ENCODE data around the gene F7.
"Not testable (repeated sequence)": the region's sequence is repeated elsewhere in the genome, so short reads cannot be mapped to it uniquely, and the experiment has no call there.

F7 gene

DNA sequence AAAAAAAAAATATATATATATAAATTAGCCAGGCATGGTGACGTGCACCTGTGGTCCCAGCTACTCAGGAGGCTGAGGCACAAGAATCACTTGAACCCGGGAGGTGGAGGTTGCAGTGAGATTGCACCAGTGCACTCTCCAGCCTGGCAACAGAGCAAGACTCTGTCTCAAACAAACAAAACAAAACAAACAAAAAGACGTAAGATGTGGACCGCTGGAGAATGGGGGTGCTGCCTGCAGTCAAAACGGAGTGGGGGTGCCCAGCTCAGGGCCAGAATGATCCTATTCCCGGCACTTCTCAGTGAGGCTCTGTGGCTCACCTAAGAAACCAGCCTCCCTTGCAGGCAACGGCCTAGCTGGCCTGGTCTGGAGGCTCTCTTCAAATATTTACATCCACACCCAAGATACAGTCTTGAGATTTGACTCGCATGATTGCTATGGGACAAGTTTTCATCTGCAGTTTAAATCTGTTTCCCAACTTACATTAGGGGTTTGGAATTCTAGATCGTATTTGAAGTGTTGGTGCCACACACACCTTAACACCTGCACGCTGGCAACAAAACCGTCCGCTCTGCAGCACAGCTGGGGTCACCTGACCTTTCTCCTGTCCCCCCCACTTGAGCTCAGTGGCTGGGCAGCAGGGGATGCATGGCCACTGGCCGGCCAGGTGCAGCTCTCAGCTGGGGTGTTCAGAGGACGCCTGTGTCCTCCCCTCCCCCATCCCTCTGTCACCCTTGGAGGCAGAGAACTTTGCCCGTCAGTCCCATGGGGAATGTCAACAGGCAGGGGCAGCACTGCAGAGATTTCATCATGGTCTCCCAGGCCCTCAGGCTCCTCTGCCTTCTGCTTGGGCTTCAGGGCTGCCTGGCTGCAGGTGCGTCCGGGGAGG lies at the start of gene F7:
Gene F7, plus strand, starts transcription at position 760 of the 889 bp plus-strand sequence. Its CDS starts 51 bp downstream, at position 811.
- no peak for DNase-seq

DNA sequence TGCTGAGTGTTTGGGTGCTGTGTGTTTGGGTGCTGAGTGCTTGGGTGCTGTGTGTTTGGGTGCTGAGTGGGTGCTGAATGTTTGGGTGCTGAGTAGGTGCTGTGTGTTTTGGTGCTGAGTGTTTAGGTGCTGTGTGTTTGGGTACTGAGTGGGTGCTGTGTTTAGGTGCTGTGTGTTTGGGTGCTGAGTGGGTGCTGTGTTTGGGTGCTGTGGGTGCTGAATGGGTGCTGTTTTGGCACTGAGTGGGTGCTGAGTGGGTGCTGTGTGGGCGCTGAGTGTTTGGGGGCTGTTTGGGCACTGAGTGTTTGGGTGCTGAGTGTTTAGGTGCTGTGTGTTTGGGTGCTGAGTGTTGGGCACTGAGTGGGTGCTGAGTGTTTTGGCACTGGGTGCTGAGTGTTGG lies 48.5 kb upstream of the F7 start:
- DNase-seq, result no peak

DNA sequence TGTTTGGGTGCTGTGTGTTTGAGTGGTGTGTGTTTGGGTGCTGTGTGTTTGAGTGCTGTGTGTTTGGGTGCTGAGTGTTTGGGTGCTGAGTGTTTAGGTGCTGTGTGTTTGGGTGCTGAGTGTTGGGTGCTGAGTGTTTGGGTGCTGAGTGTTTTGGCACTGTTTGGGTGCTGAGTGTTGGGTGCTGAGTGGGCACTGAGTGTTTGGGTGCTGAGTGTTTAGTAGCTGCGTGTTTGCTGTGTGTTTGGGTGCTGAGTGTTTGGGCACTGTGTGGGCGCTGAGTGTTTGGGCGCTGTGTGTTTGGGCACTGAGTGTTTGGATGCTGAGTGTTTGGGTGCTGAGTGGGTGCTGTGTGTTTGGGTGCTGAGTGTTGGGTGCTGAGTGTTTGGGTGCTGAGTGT lies 48.0 kb upstream of the F7 start:
- DNase-seq, result not testable (repeated sequence)

DNA sequence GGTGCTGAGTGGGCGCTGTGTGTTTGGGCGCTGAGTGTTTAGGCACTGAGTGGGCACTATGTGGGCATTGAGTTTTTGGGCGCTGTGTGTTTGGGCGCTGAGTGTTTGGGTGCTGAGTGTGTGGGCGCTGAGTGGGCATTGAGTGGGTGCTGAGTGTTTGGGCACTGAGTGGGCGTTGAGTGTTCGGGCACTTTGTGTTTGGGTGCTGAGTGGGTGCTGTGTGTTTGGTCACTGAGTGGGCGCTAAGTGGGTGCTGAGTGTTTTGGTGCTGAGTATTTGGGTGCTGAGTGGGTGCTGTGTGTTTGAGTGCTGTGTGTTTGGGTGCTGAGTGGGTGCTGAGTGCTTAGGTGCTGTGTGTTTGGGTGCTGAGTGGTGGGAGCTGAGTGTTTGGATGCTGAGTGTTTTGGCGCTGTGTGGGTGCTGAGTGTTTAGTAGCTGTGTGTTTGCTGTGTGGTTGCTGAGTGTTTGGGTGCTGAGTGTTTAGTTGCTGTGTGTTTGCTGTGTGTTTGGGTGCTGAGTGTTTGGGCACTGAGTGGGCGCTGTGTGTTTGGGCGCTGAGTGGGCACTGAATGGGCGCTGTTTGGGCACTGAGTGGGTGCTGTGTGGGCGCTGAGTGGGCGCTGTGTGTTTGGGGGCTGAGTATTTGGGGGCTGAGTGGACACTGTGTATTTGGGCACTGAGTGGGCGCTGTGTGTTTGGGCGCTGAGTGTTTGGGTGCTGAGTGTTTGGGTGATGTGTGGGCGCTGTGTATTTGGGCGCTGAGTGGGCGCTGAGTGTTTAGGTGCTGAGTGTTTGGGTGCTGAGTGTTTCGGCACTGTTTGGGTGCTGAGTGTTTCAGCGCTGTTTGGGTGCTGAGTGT lies 47.2 kb upstream of the F7 start:
- no peak for DNase-seq

DNA sequence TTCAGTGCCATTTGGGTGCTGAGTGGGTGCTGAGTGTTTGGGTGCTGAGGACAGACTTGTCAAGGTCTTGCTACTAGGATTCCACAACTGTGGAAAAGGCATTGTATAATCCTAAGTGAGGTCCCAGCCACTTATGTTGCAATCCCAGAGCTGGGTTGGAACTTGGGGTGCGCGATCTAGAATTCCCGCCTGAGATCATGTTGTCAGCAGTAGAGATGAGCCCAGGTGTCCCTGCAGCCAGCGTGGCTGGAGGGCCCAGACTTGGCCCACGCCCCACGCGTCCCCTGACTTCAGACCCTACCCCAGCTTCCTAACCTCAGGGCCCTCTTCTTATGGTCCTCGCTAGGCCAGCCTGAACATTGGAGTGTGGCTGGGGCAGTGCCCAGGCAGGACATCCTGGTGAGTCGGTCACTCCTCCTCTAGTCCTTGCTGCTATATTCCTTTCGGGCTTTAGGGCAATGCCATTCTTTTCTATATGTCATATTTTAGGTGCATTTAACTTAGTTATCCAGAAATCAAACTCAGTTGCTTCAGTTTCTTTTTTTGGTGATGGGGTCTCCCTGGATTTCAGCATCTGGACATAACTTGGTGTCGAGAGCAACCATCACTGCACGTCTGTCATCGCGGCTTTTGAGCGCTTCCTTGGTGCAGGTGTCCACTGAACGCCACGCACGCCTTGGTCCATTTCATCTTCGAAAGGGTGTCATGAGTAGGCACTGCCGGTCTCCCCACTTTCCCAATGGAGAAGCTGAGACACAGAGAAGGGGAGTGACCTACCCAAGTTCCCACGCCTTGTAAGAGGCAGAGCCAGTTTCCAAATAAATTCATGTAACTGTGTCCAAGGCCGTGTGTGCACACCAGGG lies 46.4 kb upstream of the F7 start:
- no peak for DNase-seq

DNA sequence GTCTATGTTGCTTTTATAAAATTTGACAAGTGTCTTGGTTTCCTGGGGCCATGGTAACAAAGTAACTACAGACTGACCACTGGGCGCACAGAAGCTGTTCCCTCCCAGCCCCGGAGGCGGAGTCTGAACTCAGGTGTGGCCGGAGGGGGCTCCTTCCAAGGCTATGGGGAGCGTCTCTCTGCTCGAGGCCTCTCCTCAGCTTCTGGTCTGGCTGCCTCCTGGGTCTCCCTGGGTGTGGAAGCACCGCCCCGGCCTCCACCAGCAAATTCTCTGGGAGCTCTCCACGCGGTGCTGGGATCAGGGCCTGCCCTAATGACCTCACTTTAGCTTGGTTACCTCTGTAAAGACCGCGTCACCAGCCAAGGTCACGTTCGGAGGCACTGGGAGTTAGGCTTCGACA lies 45.7 kb upstream of the F7 start:
- no peak for DNase-seq

DNA sequence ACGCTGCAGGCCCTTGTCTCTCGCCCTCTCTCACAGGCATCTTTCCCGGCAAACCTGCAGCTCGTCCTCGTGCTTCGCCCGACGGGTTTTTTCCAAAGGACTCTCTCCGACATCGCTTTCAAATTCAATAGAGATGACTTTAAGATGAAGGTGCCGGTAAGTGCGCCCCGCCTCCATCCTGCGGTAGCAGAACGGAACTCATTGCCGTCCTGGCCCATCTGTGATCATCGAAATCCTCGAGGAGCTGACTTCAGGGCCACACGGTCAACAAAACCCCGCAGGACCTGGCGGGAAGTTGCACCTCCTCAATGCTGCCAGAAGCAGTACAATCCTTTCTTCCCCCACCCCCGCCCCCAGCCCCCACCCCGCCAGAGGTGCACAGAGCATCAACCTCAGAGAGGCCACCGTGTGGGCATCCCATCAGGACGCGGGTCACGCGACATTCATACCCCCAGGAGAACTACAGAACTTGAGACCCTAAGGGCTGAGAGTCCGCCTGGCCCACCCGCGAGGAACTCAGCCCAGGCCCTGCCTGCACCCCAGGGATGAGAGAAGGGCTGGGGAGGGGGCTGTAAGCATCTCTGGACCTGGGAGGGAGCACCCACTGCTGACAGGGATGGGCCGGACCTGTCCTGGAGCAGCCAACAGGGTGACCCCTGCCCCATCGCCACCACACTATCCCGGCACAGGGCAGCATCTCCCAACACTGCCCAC lies 44.9 kb upstream of the F7 start:
- no peak for DNase-seq

DNA sequence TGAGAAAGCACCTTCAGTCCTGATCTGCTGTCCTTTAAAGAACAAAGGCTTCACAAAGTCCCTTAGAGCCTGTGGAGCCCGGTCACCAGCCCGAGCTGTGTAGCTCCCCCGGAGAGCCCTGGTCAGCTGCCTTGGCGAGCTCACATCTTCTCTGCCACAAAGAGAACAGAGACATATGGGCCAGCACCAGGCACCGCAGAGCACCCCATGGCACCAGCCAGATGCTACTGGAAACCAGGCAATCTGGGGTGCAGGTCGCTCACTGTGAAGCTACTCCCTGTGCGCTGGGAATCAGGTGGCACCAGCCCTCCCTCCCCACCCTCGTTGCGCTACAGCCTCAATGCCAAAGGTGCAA lies 44.3 kb upstream of the F7 start:
- no peak for DNase-seq

DNA sequence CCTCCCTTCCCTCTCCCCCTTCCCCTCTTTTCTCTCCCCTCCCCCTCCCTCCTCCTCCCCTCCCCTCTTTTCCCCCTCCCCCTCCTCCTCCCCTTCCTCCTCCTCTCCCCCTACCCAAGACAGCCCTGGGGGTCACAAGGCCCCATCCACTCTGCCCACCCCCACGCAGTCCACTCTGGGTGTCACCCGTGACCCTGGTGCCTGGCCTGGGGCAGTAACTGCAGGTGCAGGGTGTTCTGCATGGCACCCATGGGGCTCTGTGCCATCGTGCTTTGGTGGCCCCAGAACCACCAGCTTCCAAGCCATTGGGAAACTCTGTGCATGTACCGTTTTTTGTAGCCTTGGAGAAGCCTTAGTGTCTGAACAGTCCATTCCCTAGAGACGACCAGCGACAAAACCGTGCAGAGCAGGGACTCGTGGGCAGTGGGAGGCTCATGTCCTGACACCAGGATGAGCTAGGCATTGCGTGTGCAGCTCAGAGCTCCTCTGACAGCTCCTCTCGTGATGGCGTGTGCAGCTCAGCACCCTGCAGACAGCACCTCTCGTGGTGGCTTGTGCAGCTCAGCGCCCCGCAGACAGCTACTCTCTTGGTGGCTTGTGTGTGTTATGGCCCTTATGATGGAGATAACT lies 43.7 kb upstream of the F7 start:
- no peak for DNase-seq

DNA sequence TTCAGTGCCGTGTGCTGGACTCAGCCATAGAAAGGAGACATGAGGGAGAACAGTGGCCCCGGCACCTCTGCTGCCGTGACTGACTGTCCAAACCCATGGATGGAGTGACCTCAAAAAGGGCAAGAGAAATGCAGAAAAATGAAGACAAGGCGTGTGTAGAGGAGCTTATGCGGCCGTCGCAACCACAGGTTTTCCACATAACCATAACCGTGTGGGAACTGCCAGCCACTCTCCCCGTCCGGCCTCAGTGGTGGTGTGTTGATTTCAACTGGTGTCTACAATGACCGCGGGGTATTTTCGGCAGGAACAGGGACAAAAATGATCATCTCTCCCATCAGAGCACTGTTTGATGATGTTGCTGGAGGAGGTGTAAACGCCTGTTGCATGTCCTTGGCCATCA lies 42.9 kb upstream of the F7 start:
- DNase-seq, result no peak

DNA sequence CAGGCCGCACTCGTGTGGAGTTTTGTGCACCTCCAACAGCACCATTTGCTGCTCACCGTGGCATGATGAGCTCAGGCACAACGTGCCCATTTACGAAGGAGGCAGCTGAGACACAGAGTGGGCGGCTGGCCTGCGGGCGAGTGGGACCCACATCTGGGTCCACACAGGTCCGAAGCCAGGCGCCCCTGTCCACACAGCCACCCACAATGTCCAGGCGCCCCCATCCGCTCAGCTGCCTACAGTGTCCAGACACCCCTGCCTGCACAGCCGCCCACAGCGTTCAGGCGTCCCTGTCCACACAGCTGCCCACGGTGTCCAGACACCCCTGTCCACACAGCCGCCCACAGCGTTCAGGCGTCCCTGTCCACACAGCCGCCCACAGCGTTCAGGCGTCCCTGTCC lies 42.5 kb upstream of the F7 start:
- DNase-seq, result no peak

DNA sequence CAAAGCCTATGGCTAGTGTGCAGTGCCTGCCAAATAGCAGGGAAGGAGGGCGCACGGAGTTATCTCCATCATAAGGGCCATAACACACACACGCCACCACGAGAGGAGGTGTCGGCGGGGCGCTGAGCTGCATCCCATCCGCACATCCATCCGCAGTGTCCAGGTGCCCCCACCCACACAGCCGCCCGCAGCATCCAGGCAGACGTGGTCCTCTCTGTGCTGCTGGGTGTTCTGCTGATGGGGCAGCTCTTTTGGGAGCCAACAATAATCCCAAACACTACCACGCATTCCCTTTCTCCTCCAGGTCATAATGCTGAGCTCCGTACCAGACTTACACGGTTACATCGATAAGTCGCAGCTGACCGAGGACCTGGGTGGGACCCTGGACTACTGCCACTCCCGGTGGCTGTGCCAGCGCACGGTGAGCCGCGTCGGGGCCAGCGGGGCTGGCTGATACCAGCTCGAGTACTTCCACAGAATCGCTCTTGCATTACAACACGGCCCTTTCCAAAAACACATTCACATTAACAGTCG lies 41.5 kb upstream of the F7 start:
- no peak for DNase-seq

DNA sequence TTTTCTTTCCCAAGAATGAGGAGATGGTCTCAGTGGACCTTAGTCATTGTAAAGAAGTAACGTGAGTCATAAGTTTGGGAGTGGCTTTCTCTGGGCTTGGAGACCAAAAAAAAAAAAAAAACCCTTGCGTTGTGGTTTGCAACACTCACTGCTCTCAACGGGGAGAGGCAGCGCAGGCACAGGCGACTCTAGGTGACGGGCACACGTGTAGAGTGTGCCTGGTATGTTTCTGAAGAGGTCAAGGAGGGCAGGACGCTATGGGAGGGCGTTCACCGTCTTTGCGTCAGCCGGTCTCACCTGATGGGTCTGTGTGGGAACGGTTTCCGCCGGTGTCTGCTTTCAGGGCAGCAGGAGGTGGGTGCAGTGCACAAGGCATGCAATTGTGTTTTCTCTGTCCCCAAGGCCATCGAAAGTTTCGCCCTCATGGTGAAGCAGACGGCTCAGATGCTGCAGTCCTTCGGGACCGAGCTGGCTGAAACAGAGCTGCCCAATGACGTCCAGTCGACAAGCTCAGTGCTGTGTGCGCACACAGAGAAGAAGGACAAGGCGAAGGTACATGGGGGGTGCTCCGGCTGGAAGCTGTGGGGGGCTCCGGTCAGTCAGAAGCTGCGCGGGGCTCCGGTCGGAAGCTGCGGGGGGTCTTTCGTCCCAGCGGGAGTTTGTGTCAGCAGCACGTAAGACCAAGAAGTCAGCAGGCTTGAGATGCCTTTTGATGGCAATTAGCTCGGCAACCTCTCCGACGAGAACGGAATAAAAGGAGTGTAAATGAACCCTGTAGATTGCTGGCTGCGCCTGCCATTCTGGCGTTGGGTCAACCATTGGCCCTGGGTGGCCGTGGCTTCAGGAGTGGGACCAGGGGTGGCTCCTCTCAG lies 40.8 kb upstream of the F7 start:
- no peak for DNase-seq

DNA sequence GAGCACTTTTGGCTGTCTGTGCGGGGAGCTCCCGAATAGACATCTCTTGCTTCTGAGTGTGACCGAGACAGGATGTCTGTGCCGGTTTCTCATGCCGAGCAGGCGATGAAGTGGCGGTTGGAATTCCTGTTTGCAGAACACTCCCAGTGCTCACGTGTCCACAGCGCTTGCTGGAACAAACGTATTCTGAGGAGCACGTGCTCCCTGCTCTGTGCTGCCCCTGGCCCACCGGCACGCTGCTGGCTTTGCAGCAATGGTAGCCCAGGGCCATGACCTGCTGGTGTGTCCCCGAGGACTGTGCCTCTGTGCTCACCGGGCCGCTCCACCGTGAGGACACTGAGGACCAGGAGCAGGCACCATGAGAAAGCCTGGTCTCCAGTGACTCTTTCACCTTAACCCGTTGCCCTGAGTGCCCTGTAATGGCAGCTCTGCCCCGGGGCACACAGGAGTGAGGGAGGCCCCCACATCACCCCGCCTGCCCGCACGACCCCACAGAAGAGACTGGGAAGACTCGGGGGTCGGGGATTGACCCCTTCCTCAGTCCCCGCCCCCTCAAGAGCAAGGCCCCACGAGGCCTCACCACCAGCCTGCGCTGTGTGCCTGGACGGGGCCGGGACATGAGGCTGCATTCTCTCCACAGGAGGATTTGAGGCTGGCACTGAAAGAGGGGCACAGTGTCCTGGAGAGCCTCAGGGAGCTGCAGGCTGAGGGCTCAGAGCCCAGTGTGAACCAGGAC lies 40.0 kb upstream of the F7 start:
- DNase-seq, result no peak

DNA sequence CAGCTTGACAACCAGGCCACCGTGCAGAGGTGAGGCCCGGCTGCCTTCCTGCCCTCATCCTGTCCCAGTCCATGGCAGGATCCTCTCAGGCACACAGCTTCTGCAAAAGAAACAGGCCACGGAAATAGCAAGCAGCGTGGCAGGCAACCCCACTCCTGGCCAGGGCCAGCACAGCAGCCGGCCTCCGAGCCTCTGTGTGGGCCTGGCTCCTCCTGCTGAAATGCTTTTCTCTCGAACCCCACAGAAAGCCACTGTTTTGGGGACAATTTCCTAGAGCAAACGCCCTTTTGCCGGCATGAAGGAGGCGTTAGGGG lies 39.5 kb upstream of the F7 start:
- no peak for DNase-seq

DNA sequence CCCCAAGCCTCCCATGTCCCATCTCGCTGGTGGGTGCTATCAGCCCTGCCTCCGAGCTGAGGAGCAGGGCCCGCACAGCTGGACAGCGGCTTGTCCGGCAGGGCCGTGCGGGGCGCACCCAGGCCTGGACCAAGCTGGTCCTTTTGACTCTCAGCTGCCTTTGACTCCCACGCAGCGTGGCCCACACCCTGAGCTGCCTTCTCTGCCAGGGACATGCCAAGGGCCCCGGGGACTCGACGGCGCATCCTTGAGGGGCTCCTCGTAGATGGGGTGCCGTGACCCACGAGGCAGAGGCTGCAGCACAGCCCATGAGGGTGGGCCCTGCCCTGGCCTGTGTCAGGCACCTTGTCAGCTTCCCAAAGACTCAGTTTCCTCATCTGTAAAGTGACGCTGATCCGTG lies 38.8 kb upstream of the F7 start:
- DNase-seq, result no peak

DNA sequence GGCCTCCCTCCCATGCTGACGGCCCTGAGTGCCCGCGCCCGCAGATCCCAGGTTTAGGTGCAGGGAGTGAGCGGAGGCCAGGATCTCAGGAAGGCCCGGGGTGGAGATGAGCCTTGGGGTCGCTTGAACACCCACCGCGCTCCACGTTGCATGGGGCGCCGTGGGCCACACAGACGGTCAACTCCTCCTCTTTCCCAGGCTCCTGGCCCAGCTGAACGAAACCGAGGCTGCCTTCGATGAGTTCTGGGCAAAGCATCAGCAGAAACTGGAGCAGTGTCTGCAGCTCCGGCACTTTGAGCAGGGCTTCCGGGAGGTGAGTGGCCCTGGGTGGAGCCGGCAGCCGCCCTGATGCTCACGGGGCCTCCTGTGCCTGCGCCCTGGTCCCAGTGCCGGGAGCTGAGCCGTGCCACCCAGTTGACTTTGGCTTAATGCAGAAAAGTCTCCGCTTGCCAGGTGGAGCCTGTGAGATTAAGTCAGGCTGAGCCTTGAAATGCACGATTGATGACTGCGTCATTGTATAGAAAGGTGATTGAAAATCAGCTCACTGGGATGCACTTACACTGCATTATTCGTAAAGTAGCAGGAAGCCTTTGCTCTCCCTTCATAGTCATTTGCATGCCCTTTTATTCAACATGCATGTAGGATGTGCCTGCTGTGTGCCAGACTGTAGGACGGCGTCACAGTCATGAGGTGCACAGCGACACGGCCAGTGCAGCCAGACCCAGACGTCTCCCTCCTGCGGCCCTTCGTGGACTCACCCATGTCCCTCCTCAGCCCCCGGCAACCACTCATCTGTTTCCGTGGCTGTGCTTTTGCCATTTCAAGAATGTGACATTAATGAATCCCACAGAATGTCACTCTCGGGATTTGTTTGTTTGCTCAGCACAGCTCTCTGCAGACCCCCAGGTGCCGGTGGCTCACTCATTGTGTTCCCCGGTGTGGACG lies 35.5 kb upstream of the F7 start:
- no peak for DNase-seq

DNA sequence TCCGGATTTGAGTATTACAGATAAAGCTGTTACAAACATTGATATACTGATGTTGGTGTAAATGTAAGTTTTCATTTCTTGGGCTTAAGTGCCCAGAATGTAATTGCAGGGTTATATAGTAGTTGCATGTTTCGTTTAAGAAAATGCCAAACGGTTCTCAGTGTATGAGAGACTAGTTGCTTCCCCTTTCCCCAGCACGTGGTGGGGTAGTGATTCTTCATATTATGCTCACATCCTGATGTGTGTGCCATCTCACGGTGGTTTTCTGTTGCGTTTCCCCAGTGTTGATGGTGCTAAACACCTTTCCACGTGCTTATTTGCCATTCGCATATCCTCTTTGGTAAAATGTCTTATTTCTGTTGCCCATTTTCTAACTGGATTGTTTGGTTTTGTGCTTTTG lies 34.7 kb upstream of the F7 start:
- DNase-seq, result no peak

DNA sequence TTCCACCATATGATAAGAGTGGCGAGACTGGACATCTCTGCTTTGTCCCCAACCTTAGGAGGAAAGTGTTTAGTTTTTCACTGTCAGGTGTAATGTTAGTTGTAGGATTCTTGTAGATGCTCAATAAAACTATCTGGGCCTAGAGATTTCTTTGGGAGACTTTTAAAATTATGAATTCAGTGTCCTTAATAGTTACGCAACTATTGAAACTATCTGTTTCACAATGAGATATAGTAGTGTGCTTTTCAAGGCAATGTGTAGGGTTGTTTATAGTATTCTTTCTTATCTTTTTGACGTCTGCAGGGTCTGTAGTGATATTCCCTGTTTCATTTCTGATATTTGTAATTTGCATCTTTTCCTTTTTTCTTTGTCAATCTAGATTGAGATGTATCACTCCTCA lies 33.2 kb upstream of the F7 start:
- no peak for DNase-seq

All from CD4-positive, alpha-beta T cell treated with Interleukin-6 for 4 hours (primary cell).